ENCODE results near the gene LRFN2.

The LRFN2 gene

GRCh38 chr6:40587240-40588069, at the start of gene LRFN2:
LRFN2 (minus strand) TSS chr6:40587364.
- peak; percentile 10 for DNase-seq (ENCODE audit: low read depth)

DNA sequence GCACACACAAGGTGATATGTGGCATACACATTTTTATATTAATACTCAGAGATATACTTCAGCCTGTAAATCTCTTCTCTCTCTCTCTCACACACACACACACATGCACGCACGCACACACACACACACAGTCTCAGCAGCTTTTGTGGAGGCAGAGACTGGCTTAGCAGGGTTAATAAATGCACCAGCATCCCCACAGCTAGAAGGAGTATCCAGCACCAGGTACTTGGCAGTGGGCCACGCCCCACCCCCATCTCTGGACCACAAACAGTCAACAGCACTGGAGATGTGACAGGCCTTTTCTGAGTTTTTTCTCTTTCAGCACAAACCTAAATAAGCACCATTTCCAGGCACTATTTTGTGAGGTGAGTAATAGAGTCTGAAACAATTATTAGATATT, 47.3 kb upstream of the LRFN2 start:
- no peak for DNase-seq (ENCODE audit: low read depth)

GRCh38 chr6:40631744-40632143, 44.6 kb upstream of the LRFN2 start:
- DNase-seq (ENCODE audit: low read depth) = no peak

DNA sequence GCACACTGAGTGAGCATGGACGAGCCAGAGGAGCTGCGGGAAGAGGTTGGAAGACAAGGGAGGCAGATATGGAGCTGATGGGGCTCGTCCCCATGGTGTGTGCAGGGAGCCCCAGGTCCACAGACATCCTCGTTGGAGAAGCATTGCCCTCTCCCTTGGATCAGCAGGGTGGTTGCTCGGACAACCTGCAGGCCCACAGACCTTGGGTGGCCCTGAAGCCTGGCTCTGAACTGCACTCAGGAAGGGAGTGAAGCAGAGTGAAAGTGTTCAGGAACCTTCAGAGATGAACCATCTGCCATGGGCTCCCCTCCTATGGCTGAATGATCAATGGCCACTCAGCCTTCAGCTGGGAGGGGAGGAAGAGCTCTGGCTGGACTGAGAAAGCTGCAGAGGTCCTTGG, 43.3 kb upstream of the LRFN2 start:
- no peak for DNase-seq (ENCODE audit: low read depth)

DNA sequence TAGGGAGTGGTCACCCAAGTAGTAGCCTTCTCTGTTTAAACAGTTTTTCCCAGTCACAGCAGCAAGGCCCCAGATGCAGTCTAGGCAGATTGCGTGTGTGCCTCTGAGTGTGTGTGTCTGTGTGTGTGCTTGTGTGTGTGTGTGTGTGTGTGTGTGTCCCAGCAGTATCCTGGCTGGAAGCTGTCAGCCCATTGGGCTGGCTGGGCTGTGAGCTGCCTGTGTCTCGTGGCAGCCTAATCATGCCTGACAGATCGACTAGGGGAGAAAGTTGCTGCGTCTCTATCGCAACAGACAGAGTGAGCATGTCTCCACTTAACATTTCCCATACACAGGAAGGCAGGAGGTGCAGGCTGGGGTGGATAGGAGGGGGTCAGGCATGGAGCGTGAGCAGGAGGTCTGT, 42.9 kb upstream of the LRFN2 start:
- DNase-seq (ENCODE audit: low read depth) = no peak

- DNase-seq (ENCODE audit: low read depth) = no peak
These were observed 42.3 kb upstream of the LRFN2 start for GRCh38 chr6:40629463-40629862.

- DNase-seq (ENCODE audit: low read depth) = no peak
These were observed 40.2 kb upstream of the LRFN2 start for GRCh38 chr6:40627316-40627715.

DNA sequence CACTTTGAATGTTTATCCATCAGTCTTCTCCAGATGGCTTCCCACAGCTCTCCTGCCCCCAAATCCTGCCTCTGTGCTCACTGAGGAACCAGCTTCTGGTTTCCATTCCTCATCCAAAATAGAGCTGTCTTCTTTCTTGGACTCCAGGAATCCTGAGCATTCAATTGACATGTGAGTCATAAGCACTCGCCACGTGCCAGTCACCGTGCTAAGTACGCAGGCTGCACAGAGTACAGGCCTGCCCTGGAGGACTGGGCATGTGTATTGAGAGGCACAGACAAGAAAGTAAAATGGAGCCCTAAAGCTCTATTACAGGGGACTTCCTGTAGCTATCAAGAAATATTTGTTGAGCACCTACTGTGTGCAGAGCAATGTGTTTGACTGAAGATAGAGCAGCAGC, 39.7 kb upstream of the LRFN2 start:
- no peak for DNase-seq (ENCODE audit: low read depth)

DNA sequence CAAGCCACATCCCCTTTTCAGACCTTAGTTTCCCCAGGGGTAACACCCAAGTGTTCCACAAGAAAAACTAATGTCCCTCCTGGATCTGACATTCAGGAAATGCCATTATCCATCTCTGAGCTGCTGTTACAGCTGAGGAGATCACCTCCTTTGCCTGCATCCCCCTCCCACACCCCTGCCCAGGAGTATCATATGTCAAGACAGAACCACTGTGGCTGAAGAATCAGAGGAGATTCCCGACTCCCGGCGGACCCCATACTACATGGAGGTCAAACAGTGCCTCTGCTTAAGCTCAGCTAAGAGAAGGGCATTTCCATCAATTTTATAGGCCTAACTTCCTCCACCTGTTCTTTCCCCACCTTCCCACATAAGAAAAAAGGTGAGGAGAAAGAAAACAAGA, 36.8 kb upstream of the LRFN2 start:
- no peak for DNase-seq (ENCODE audit: low read depth)

GRCh38 chr6:40623178-40623577, 36.0 kb upstream of the LRFN2 start:
- no peak for DNase-seq (ENCODE audit: low read depth)

- DNase-seq (ENCODE audit: low read depth) = no peak
These were observed 33.5 kb upstream of the LRFN2 start for GRCh38 chr6:40620574-40621240.

GRCh38 chr6:40614671-40615070, 27.5 kb upstream of the LRFN2 start:
- DNase-seq (ENCODE audit: low read depth) = no peak

DNA sequence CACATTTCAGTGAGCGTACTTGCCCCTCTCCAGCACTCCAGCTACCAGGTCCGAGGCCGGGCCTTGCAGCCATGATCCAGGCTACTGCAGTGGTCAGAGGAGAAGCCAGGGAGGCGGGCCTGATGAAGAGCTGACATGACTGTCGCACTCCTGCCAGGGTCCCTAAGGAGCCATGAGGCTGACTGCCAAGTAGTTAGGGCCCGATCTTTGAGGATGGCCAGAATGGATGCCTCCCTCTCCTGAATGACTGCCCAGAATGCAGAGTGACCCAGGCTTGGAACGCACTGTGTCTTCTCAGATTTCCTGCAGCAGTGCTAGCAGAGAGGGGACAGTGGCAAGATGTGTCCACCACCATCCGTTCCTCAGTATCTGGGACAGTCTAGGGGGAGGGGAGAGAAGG, 24.7 kb upstream of the LRFN2 start:
- DNase-seq (ENCODE audit: low read depth) = no peak

- DNase-seq (ENCODE audit: low read depth) = no peak
These were observed 24.3 kb upstream of the LRFN2 start for GRCh38 chr6:40611434-40611833.

DNA sequence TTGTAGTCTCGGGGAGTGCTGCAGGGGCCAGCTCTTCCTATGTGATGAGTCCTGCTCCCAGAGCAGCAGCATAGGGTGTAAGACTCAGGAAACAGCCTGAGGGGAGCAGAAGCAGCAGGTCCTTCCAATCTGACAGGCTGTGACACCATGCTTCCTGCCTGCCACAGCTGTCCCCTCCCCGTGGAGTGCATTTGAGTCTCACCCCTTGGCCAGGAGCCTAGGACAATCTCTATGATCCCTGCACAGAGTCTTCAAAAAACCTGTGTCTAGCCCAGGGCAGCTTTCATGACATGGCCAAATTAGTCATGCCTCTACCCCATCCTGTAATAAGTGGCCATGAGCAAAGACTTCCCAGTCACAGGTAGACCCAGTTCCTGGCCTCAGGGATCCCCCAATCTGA, 23.1 kb upstream of the LRFN2 start:
- no peak for DNase-seq (ENCODE audit: low read depth)

DNA sequence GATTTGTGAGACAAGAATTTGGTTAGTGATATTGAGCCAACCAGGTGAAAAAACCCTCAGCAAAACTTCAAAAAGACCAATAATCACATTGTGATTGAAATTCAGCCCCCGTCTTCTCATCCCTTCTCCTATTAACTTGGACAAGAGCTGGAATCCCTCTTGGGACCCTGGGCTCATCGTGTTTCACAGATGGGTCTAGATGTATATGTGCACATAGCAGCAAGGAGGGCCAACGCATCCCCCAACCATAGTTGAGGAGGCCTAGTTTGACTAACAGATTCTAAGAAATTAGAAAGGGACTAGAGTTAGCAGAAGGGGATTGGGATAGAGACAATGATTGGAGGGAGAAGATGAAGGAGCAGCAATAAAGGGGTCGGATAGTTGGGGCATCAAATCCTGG, 19.8 kb upstream of the LRFN2 start:
- DNase-seq (ENCODE audit: low read depth) = no peak

- DNase-seq (ENCODE audit: low read depth) = no peak
These were observed 19.4 kb upstream of the LRFN2 start for GRCh38 chr6:40606526-40606925.

DNA sequence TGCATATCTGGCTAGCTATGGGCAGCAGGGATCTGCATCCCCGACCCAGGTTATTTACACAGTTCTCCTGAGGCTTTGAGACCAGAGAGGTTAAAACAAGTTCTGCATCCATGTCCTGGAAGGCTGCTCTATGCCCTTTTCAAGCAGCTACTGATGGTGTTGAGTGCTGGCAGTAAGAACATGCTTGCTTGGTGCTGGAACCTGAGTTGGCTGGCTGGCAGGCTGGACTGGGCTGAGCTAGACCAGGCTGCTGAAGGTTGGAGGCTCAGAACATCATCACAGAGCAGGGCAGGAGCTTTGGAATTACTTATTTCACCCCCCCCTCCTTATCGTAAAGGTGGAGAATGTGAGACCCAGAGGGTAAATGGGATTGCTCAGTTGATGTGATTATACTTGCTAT, 16.9 kb upstream of the LRFN2 start:
- DNase-seq (ENCODE audit: low read depth) = no peak

DNA sequence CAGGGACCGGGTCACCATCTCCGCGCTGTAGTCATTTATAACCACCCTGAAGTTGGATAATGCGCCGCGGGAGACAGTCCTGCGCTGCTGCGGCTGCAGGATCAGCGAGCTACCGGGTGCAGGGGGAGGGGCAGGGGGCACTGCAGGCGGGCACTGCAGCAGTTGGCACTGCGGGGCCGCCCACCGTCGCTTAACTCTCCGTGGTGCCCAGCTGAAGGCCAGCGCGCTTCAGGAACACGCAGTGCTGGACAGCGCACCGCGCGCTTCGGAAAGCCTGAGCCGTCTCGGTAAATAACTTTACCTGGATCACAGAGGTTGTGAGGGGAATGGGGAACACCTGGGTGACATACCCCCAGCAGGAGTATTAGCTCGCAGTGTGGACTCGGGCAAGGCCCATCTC, 12.4 kb upstream of the LRFN2 start:
- DNase-seq (ENCODE audit: low read depth) = no peak

DNA sequence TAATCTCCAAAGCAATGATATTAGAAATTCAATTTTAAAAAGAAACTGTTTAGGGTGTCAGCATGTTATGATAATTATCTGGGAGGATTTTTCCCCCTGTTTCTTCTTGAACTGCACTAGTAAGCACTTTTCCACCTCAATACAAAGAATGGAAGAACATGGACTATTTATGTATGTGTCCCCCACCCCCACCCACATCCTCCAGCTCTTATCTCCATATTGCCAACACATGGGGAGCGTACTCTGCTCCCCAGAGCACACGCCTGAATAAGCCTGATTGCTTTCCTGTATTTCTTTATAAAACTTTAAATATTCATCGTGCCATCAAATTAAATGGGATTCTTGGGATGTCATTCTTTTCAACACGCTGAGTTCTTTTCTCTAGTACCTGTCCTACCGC, 11.4 kb upstream of the LRFN2 start:
- no peak for DNase-seq (ENCODE audit: low read depth)

DNA sequence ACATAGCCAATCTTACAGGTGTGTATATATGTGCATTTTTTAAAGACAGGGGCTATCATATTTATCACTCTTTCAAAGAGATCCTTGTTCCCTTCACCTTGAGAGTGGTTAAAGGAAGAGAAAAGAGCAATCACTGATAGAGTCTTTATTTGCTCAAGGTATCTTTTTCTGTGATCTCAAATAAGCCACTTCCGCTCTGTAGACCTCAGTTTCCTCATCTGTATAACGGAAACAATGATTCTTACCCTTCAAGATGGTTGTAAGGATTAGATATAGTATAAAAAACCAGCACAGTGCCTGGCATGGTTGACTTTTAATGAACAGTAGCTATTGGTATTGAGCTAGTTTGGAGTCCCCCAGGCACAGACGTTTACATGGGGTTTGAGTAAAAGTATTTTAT, 10.1 kb upstream of the LRFN2 start:
- no peak for DNase-seq (ENCODE audit: low read depth)

- DNase-seq (ENCODE audit: low read depth) = no peak
These were observed 1.3 kb upstream of the LRFN2 start for GRCh38 chr6:40588480-40588879.

DNA sequence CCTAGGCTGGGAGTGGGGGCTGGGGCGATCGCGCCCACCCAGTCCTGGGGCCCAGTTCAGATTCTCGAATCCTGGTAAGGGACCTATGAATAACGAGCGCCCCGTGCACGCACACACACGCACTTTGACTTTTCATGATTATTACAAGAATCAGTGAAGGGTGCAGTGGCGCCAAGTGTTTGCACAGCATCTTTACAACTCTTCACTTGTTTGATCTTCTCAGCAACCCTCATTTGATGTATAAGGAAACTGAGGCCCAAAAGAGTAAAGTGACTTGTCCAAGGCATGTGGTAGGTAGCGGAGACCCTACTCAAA, 863 bp upstream of the LRFN2 start:
- DNase-seq (ENCODE audit: low read depth) = no peak
